A549 treated with CORT108297 at 1 μM for 4 hours (cell line): Measurements from ENCODE around the gene FBF1. TPM values are rescaled to one million over a fixed set of nuclear protein-coding genes. Genes with fewer than 3 reads are reported as not detected.

Source experiments
- total RNA-seq: library from RNA; stranded (reverse); fragments of 200-300 nt; extraction: Qiagen RNA extraction; gene quantifications from 5 replicates; pipeline ENCODE4 v1.2.3, GENCODE V29; 2022

FBF1 gene
- total RNA-seq: 5.3 to 10.9 TPM (median 9.6 TPM) in 5 replicates

GRCh38 chr17:75940727-75941441 lies at the start of gene FBF1:
TSS of gene FBF1 (minus strand) at chr17:75941042. CDS start at chr17:75938149, 2,893 bp downstream.

GRCh38 chr17:75978938-75979704 lies 38.3 kb upstream of the FBF1 start, which contains the start of the genes ACOX1 and TEN1:
TSS of gene ACOX1 (minus strand) at chr17:75979166. CDS start at chr17:75979073, 93 bp downstream.
TSS of gene TEN1 (plus strand) at chr17:75979240. CDS start at chr17:75986193, 6,953 bp downstream.

GRCh38 chr17:75904749-75905521 lies 35.9 kb downstream of the FBF1 start, which contains the start of gene MRPL38:
TSS of gene MRPL38 (minus strand) at chr17:75904884. CDS start at chr17:75904875, 9 bp downstream.

GRCh38 chr17:75896415-75897159 lies 44.3 kb downstream of the FBF1 start, which contains the start of gene TRIM65:
TSS of gene TRIM65 (minus strand) at chr17:75896951. CDS start at chr17:75896937, 14 bp downstream.

GRCh38 chr17:75878174-75878998 lies 62.5 kb downstream of the FBF1 start, which contains the start of gene TRIM47:
TSS of gene TRIM47 (minus strand) at chr17:75878581. CDS start at chr17:75878548, 33 bp downstream.

Other genes with a start within 250 kb of the FBF1 start
- 48.5 to 68.4 TPM (median 60.7 TPM) in 5 replicates for gene ITGB4, start 219.6 kb downstream of the FBF1 start, total RNA-seq
- 46.3 to 80.1 TPM (median 72.6 TPM) in 5 replicates for gene GALK1, start 175.8 kb downstream of the FBF1 start, total RNA-seq
- gene UNK, start 156.2 kb downstream of the FBF1 start, total RNA-seq: 25.1 to 31.3 TPM (median 29.8 TPM) in 5 replicates
- gene UNC13D, start 96.6 kb downstream of the FBF1 start, total RNA-seq: 4.5 to 5.2 TPM (median 5.0 TPM) in 5 replicates
- gene WBP2, start 85.7 kb downstream of the FBF1 start, total RNA-seq: 90.8 to 108 TPM (median 95.9 TPM) in 5 replicates
- 104 to 187 TPM (median 156 TPM) in 5 replicates for gene TRIM47, start 62.5 kb downstream of the FBF1 start, total RNA-seq
- gene TRIM65, start 44.1 kb downstream of the FBF1 start, total RNA-seq: 28.5 to 44.5 TPM (median 38.4 TPM) in 5 replicates
- gene MRPL38, start 36.2 kb downstream of the FBF1 start, total RNA-seq: 89.3 to 135 TPM (median 123 TPM) in 5 replicates
- gene ACOX1, start 38.1 kb upstream of the FBF1 start, total RNA-seq: 13.5 to 18.0 TPM (median 15.8 TPM) in 5 replicates
- gene TEN1, start 38.2 kb upstream of the FBF1 start, total RNA-seq: 20.9 to 27.4 TPM (median 26.0 TPM) in 5 replicates
- gene CDK3, start 59.8 kb upstream of the FBF1 start, total RNA-seq: 3.0 to 5.5 TPM (median 5.4 TPM) in 5 replicates
- 12.0 to 19.5 TPM (median 18.2 TPM) in 5 replicates for gene EVPL, start 86.3 kb upstream of the FBF1 start, total RNA-seq
- 80.7 to 88.7 TPM (median 82.3 TPM) in 5 replicates for gene SRP68, start 131.5 kb upstream of the FBF1 start, total RNA-seq
- 0.53 to 2.2 TPM (median 1.5 TPM) in 5 replicates for gene GALR2, start 133.7 kb upstream of the FBF1 start, total RNA-seq
- 0.16 to 0.35 TPM (median 0.29 TPM) in 5 replicates for gene ZACN, start 138.1 kb upstream of the FBF1 start, total RNA-seq
- gene EXOC7, start 162.7 kb upstream of the FBF1 start, total RNA-seq: 55.3 to 69.2 TPM (median 63.5 TPM) in 5 replicates
- 0.21 to 0.50 TPM (median 0.40 TPM) in 5 replicates for gene FOXJ1, start 200.2 kb upstream of the FBF1 start, total RNA-seq